ENCODE measurements around the gene SGIP1. TPM values are rescaled to one million over a fixed set of nuclear protein-coding genes. Genes with fewer than 3 reads are reported as not detected.

The SGIP1 gene
- polyA plus RNA-seq, 1 of the 3 experiments (the other 2 are of a cell fraction), result 15.5 TPM

DNA sequence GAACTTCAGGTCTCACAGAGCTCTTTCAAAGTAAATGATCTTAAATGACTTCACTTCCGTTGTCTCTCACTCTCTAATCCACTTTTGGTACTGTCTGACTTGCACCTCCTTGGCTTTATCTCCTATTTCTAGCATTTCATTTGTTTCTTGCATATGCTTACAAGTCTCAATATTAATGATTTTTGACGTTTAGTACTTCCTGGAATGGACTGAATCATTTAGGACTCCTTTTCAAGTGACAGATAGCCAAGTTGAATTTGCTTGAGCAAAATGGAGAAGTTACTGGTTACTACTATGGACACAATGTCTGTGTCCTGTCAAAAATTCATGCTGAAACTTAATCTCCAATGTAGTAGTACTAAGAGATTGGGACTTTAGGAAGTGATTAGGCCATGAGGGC lies 7.0 kb upstream of the SGIP1 start:
- Histone ChIP-seq H3K4me1 (ENCODE audit: control insufficient read depth in 1 of 2, insufficient read depth in 2 of 2, low read depth in 1 of 2, low read length in 1 of 2) (peaks cover 0 to 9% of the 10 kb centered on the region in 2 experiments; a peak in 3 of 4 replicates), H3F3A (replicated peaks; ENCODE audit: insufficient read depth) (peaks cover 3% of the 10 kb centered on the region), H4K20me1 (ENCODE audit: insufficient read depth) (no peaks in the 10 kb centered on the region), H3K4me2 (no peak overlapping the region), H3K79me2 (ENCODE audit: insufficient read depth) (no peaks in the 10 kb centered on the region), H3K9ac (no peak overlapping the region), H3K9me3 (no peaks in the 10 kb centered on the region), H3K4me3 (ENCODE audit: low read depth in 2 of 2, low read length in 1 of 2) (no peak overlapping the region), H3K27me3 (ENCODE audit: insufficient read depth) (no peaks in the 10 kb centered on the region), H3K36me3 (replicated peaks in 1 of 2; ENCODE audit: control insufficient read depth in 1 of 2, insufficient read depth in 2 of 2, low read length in 1 of 2) (no peaks in the 10 kb centered on the region), H3K9me2 (no peaks in the 10 kb centered on the region), H2AFZ (ENCODE audit: low read depth) (no peak overlapping the region), H3K27ac (ENCODE audit: low read depth in 2 of 2, low read length in 1 of 2) (peak overlapping the region in 1 of 2 experiments; percentile 71; a peak in 2 of 4 replicates)
- ChIA-PET CTCF (interaction anchor here (1.4 to 1.6 kb wide), 4 partner anchors 9 to 81 kb away, joined by 3 to 6 read pairs (median 4); no protein-coding TSS in a partner anchor), POLR2A (no interaction called here)
- TF ChIP-seq, protein P1, sequence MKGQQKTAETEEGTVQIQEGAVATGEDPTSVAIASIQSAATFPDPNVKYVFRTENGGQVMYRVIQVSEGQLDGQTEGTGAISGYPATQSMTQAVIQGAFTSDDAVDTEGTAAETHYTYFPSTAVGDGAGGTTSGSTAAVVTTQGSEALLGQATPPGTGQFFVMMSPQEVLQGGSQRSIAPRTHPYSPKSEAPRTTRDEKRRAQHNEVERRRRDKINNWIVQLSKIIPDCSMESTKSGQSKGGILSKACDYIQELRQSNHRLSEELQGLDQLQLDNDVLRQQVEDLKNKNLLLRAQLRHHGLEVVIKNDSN (IDR thresholded peaks at IDR 0.05; ENCODE audit: borderline replicate concordance, low read depth), result no peak
- TF ChIP-seq TEAD4 (IDR thresholded peaks at IDR 0.05; ENCODE audit: borderline replicate concordance, insufficient read depth) (no peak), POLR2AphosphoS5 (IDR thresholded peaks at IDR 0.05; ENCODE audit: low read depth, low read length) (no peak), SMC3 (IDR thresholded peaks at IDR 0.05; ENCODE audit: low read depth, low read length) (no peak), MXI1 (IDR thresholded peaks at IDR 0.05; ENCODE audit: low read depth, low read length) (no peak), TCF12 (IDR thresholded peaks at IDR 0.05) (peak; percentile 25; the same call in 1 of the 2 replicates), EP300 (IDR thresholded peaks at IDR 0.05; ENCODE audit: borderline replicate concordance in 1 of 2, low read depth in 1 of 2, low read length in 1 of 2) (no peak), GATA2 (CRISPR knock-in tag; IDR thresholded peaks at IDR 0.05) (no peak), ZBTB33 (IDR thresholded peaks at IDR 0.05; ENCODE audit: borderline replicate concordance, low read depth) (no peak), YY1 (IDR thresholded peaks at IDR 0.05; ENCODE audit: low read depth) (no peak), JUND (IDR thresholded peaks at IDR 0.05) (0 out of 2 replicates have a peak, but pooled peaks have one; percentile 8), USF2 (IDR thresholded peaks at IDR 0.05; ENCODE audit: borderline replicate concordance, low read depth, low read length) (no peak), FOXM1 (IDR thresholded peaks at IDR 0.05; ENCODE audit: low read depth) (no peak)
- TF ChIP-seq, protein P2, sequence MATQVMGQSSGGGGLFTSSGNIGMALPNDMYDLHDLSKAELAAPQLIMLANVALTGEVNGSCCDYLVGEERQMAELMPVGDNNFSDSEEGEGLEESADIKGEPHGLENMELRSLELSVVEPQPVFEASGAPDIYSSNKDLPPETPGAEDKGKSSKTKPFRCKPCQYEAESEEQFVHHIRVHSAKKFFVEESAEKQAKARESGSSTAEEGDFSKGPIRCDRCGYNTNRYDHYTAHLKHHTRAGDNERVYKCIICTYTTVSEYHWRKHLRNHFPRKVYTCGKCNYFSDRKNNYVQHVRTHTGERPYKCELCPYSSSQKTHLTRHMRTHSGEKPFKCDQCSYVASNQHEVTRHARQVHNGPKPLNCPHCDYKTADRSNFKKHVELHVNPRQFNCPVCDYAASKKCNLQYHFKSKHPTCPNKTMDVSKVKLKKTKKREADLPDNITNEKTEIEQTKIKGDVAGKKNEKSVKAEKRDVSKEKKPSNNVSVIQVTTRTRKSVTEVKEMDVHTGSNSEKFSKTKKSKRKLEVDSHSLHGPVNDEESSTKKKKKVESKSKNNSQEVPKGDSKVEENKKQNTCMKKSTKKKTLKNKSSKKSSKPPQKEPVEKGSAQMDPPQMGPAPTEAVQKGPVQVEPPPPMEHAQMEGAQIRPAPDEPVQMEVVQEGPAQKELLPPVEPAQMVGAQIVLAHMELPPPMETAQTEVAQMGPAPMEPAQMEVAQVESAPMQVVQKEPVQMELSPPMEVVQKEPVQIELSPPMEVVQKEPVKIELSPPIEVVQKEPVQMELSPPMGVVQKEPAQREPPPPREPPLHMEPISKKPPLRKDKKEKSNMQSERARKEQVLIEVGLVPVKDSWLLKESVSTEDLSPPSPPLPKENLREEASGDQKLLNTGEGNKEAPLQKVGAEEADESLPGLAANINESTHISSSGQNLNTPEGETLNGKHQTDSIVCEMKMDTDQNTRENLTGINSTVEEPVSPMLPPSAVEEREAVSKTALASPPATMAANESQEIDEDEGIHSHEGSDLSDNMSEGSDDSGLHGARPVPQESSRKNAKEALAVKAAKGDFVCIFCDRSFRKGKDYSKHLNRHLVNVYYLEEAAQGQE (IDR thresholded peaks at IDR 0.05; ENCODE audit: low read depth, low read length), result no peak
- TF ChIP-seq, protein P3, sequence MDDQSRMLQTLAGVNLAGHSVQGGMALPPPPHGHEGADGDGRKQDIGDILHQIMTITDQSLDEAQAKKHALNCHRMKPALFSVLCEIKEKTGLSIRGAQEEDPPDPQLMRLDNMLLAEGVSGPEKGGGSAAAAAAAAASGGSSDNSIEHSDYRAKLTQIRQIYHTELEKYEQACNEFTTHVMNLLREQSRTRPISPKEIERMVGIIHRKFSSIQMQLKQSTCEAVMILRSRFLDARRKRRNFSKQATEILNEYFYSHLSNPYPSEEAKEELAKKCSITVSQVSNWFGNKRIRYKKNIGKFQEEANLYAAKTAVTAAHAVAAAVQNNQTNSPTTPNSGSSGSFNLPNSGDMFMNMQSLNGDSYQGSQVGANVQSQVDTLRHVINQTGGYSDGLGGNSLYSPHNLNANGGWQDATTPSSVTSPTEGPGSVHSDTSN (IDR thresholded peaks at IDR 0.05), result peak; percentile 66
- TF ChIP-seq, protein P4, sequence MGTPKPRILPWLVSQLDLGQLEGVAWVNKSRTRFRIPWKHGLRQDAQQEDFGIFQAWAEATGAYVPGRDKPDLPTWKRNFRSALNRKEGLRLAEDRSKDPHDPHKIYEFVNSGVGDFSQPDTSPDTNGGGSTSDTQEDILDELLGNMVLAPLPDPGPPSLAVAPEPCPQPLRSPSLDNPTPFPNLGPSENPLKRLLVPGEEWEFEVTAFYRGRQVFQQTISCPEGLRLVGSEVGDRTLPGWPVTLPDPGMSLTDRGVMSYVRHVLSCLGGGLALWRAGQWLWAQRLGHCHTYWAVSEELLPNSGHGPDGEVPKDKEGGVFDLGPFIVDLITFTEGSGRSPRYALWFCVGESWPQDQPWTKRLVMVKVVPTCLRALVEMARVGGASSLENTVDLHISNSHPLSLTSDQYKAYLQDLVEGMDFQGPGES (IDR thresholded peaks at IDR 0.05; ENCODE audit: low read depth, low read length), result no peak
- WGBS (ENCODE audit: low lambda C conversion rate), result 69% methylated on average over 2 of the region's 2 CpGs
- DNase-seq, result no peak

Data from SK-N-SH (cell line).